HG02763 (cell line): ENCODE results near the gene RAB10.
"Not testable (repeated sequence)": the region's sequence is repeated elsewhere in the genome, so short reads cannot be mapped to it uniquely, and the experiment has no call there.

Experiments used
- ATAC-seq: cut with Tn5 transposase; IDR thresholded peaks from one replicate; pipeline ENCODE4 v1.9.1; 2021; ENCODE audit warnings: mild to moderate bottlenecking, moderate library complexity; ENCODE audit not compliant: unreplicated experiment

Gene RAB10

GRCh38 chr2:26144953-26145680, 111.2 kb downstream of the RAB10 start:
- ATAC-seq, result no peak

DNA sequence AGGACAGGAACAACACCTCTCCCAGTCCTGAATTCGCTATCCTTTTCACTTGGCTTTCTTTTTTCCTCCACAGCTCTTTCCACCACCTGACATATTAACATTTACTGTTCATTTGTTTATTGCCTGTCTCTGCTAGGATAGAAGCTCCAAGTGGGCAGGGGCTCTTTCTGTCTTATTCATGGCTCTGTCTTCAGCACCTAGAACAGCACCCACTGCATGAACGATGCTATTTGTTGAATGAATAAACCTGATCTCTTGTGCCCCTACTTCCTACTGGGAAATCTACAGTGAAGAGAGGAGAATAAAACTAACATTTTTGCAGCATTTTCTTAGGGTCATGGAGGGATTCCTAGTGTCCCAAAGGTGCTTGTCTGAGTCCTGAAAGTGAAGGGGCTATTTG, 114.6 kb downstream of the RAB10 start:
- no peak for ATAC-seq

- ATAC-seq, result no peak
Measured at GRCh38 chr2:26150243-26150642, 116.4 kb downstream of the RAB10 start.

- no peak for ATAC-seq
Measured at GRCh38 chr2:26157580-26157979, 123.7 kb downstream of the RAB10 start.

- ATAC-seq, result no peak
Measured at GRCh38 chr2:26161926-26162325, 128.0 kb downstream of the RAB10 start.

DNA sequence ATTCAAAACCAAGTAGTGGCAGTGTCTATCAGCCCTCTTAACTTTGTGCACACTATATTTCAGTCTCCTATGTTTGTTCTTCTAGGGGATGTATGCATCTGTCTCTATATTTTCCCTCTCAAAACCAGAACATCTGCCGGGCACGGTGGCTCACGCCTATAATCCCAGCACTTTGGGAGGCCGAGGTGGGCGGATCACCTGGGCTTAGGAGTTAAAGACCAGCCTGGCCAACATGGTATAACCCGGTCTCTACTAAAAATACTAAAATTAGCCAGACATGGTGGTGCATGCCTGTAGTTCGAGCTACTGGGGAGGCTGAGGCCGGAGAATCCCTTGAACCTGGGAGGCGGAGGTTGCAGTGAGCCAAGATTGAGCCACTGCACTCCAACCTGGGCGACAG, 129.1 kb downstream of the RAB10 start:
- no peak for ATAC-seq

- ATAC-seq, result no peak
Measured at GRCh38 chr2:26164231-26164630, 130.3 kb downstream of the RAB10 start.

GRCh38 chr2:26164641-26165211, 130.8 kb downstream of the RAB10 start:
- no peak for ATAC-seq

GRCh38 chr2:26165403-26165802, 131.5 kb downstream of the RAB10 start:
- no peak for ATAC-seq

DNA sequence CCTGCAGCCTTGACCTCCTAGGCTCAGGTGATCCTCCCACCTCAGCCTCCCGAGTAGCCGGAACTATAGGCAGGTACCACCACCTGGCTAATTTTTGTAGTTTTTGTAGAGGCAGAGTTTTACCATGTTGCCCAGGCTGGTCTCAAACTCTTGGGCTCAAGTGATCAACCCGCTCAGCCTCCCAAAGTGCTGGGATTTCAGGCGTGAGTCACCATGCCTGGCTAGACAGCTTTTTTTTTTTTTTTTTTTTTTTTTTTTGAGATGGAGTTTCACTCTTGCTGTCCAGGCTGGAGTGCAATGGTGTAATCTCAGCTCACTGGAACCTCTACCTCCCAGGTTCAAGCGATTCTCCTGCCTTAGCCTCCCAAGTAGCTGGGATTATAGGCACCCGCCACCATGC, 132.7 kb downstream of the RAB10 start:
- ATAC-seq, result not testable (repeated sequence)

GRCh38 chr2:26168785-26169184, 134.9 kb downstream of the RAB10 start:
- ATAC-seq, result no peak

GRCh38 chr2:26169226-26169625, 135.3 kb downstream of the RAB10 start:
- no peak for ATAC-seq

DNA sequence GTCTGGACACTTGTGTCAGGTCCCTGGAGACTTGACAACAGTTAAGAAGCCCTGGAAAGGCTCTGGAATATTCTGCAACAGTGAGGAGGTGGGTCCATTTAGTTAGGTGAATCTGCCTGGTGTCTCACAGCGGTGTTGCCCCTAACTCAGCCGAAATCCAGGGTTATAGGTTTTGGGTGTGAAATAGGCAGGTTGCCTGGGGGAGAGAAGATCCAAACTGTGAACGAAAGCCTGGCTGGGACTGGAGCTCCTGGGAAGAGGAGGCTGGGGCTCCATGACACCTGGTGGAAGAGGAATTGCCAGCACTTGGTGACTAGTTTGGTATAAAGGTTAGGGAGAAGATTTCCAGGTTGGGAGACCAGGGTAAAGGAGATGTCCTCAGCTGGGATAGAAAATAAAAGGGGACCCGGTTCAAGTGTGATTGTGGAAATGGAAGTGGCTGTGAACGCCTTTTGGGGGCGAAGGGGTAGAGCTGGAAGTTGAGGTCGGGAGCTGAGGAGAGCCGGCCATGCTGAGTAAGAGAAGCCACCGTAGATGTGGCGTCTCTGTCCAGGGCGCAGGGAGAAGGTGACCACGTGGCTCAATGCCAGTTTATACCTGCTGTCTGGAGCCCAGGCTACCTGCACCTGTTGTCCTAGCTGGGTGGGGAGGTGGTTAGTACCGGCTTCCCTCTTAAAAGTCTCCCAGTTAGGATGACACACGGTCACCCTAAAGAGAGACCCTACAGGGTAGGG, 136.0 kb downstream of the RAB10 start:
- no peak for ATAC-seq

DNA sequence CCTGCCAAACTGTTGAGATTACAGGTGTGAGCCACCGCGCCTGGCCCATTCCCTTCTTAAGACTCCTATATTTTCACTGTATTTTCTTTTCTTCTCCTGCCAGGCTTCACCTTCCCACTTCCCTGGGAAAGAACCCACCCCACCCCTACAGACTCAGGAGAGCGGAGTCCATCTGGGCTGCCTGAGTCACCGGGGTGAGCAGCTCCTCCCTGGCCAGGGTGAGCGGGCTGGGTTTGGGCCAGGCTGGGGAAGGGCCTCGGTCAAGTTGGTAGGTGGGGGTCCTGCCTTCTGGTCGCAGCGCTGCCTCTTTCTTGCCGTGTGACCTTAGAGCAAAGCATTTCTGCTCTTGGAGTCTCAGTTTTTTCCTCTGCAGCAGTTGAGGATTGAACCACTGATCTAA, 136.9 kb downstream of the RAB10 start:
- ATAC-seq, result no peak

DNA sequence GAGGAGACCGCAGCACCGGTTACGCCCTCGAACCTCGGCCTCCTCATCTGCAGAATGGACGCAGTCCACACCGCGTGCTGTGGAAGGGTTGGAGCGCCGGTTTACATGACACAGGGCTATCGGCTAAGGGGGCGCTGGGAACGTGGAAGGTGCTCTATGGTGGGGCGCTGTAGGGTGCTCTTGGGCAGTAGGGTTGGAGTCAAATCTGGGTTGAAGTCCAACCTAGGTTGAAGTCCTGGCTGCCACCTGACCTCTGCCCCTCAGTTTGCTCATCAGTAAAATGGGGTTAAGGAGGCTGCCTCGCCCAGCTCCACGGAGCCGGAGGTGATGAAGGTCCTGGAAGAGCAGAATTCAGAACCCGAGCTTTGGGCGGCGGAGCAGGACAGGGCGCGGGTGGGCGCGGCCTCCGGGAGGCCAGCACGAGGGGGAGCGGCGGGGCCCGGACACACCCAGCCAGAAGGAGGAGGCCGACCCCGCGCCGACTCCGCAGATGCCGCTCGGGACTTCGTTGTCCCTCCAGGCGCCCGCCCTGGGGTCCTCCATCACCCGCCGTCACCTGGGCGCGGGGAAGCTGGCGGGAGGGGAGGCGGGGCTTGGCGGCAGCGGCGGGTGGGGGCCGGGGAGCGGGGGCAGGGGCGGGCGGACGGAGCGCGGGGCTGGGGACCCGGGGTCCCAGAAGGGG, 138.4 kb downstream of the RAB10 start:
- ATAC-seq, result no peak

DNA sequence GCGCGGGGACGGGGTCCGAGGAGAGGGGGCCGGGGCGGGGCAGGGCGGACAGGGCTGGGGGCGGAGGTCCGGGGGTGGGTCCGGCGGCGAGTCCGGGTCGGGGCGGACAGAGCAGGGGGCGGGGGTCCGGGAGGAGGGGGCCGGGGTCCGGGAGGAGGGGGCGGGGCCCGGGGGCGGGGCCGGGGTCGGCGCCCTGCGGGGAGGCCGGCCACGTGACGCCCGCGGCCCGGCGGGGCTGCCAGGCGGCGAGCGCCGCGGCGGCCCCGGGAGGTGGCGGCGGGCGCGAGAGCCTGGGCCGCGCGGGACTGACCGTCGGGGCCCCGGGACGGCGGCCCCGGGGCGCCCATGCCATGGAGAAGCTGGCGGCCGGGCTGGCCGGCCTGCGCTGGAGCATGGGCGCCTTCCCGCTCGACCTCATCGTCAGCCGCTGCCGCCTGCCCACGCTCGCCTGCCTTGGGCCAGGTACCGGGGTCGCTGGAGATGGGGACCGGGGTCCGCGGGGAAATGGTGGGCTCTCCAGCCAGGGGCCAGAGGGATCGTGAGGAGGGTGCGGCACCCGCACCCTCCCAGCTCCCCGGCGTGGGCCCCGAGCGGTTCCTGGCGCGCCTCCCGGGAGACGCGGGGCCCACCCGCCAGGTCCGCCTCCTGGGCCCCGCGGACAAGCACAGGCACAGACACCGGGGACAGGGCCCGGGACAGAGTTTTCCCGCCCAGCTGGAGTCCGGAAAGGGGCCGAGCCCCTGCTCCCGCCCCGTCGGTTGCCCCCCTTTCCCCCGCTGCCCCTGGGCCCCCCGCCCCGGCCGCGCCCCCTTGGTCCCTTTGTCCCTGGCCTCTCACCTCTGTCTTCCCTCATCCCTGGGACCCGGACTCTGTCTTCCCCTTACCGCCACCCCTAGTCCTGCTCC, 139.2 kb downstream of the RAB10 start, which contains the start of gene GAREM2:
GAREM2 (plus strand) TSS at position 218 of the 905 bp plus-strand sequence; CDS start at position 351, 133 bp downstream.
- no peak for ATAC-seq

DNA sequence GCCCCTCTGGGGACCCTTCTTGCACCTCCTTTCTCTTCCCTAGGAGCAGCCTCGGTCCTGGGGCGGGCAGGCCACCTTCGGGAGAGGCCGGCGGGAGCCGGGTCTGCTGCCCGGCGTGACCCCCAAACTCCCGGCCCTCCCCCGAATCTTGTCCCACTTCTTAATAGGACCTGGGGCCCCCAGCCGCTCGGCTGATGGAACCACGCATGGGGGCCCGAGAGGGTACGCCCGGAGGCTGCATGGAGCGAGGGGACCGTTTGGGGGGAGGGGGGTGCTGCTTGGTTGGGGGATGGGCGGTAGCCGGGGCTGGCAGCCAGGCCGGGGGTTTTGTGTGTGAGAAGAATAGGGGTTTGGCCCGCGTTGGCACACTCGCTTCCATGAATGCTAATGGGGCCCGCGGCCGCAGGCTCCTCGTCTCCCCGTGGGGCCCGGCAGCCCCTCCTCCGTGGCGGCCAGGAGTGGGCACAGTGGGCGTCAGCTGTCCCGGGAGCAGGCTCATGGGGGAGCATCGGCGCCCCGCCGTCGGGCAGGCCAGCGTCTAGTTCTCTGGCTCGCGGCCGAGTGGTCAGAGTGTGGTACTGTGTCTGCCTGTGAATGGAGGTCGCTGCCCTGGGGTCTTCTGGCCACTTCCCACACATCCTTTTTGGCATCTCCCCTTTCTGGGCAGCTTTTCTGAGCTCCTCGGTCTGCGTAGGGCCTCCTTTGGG, 140.0 kb downstream of the RAB10 start:
- ATAC-seq, result no peak

GRCh38 chr2:26174691-26175465, 141.0 kb downstream of the RAB10 start:
- no peak for ATAC-seq
